K562 (cell line): Measurements from ENCODE around the gene KLK13.

Source experiments
- BDP1 ChIP-seq: IDR thresholded peaks from 3 replicates; pipeline ENCODE4 v1.6.1; 2011; ENCODE audit not compliant: insufficient read length, insufficient read depth
- CHD2 ChIP-seq: IDR thresholded peaks from 2 replicates; pipeline ENCODE4 v1.6.1; 2011; ENCODE audit warnings: low read depth, low read length
- CTCF ChIP-seq, 3 experiments: IDR thresholded peaks in 2 of 3; conservative IDR thresholded peaks in 1 of 3; 2 replicates each; pipeline ENCODE4 v1.5.1; 2011 to 2012; ENCODE audit warnings: low read length in 3 of 3, mild to moderate bottlenecking in 3 of 3, control low read depth in 2 of 3, improper control_type of control experiment in 1 of 3, inconsistent platforms in 1 of 3, low read depth in 1 of 3, mixed read lengths in 1 of 3, moderate library complexity in 1 of 3; ENCODE audit not compliant: insufficient read depth in 2 of 3
- EZH2 ChIP-seq: IDR thresholded peaks from 2 replicates; pipeline ENCODE4 v1.6.1; 2012; ENCODE audit warnings: low read depth, mild to moderate bottlenecking, inconsistent platforms, low read length, borderline replicate concordance
- KAT7 ChIP-seq: sonication (generic); formaldehyde crosslinking; IDR thresholded peaks from 2 replicates; pipeline ENCODE4 v1.8.0; 2022; ENCODE audit warnings: missing genetic modification reagents, mild to moderate bottlenecking, borderline replicate concordance
- MEF2D ChIP-seq: conservative IDR thresholded peaks from 2 replicates; pipeline ENCODE4 v1.6.1; 2016; ENCODE audit warnings: low read depth, missing genetic modification characterization, missing compliant biosample characterization
- POLR2A ChIP-seq: fragments of 450-650 bp; conservative IDR thresholded peaks from 2 replicates; pipeline ENCODE4 v1.6.1; 2016
- POLR2AphosphoS2 ChIP-seq: IDR thresholded peaks from 2 replicates; pipeline ENCODE4 v1.6.1; 2012; ENCODE audit warnings: low read length, improper control_type of control experiment
- PRDM10 ChIP-seq: fragments of 450-650 bp; IDR thresholded peaks from 2 replicates; pipeline ENCODE4 v1.6.1; 2018; ENCODE audit not compliant: partially characterized antibody
- RBM22 ChIP-seq: fragments of 200-400 bp; formaldehyde crosslinking; IDR thresholded peaks from 2 replicates; pipeline ENCODE4 v1.6.1; 2018; ENCODE audit warnings: low read length, low read depth; ENCODE audit not compliant: poor library complexity, severe bottlenecking
- RNF219 ChIP-seq: fragments of 250-450 bp; sonication (Bioruptor Pico); IDR thresholded peaks from 2 replicates; pipeline ENCODE4 v1.5.0; 2022; ENCODE audit warnings: mild to moderate bottlenecking
- SRF ChIP-seq, 2 experiments: fragments of 250-450, 450-650 bp in 1 of 2; sonication (Bioruptor Pico) in 1 of 2; sonication (generic) in 1 of 2; formaldehyde crosslinking; IDR thresholded peaks; 2 replicates each; pipeline versions ENCODE4 v1.5.0 to v1.5.1; 2020 to 2022; ENCODE audit warnings: mild to moderate bottlenecking in 1 of 2, missing genetic modification reagents in 1 of 2
- ZBTB34 ChIP-seq: fragments of 250-450 bp; sonication (Bioruptor Pico); IDR thresholded peaks from 2 replicates; pipeline ENCODE4 v1.8.0; 2021; ENCODE audit warnings: mild to moderate bottlenecking, moderate library complexity

GRCh38 chr19:51102991-51103390, 38.1 kb upstream of the KLK13 start:
- TF ChIP-seq ZBTB34 (CRISPR knock-in tag) (no peak), PRDM10 (no peak), RNF219 (CRISPR knock-in tag) (no peak), CTCF (IDR thresholded peaks at IDR 0.05 in 2 of 3, conservative IDR thresholded peaks at IDR 0.05 in 1 of 3; ENCODE audit: insufficient read depth in 2 of 3, low read depth in 1 of 3, low read length in 3 of 3) (no peak), MEF2D (tag) (no peak), RBM22 (no peak), BDP1 (no peak), POLR2A (no peak), CHD2 (no peak), SRF (CRISPR knock-in tag; IDR thresholded peaks at IDR 0.05) (no peak), KAT7 (CRISPR knock-in tag) (no peak), POLR2AphosphoS2 (no peak), EZH2 (no peak)
